SK-N-SH treated with all-trans-retinoic acid at 6 μM for 48 hours (cell line): ENCODE data around the gene RHOG.

Experiments used
- ATAC-seq: fragments of 200-7000 bp; cut with Tn5 transposase; 3 replicates; pipeline ENCODE4 v1.9.1; 2020; ENCODE audit warnings: mild to moderate bottlenecking, moderate library complexity
- BACH2 ChIP-seq: fragments of 250-450 bp; sonication (Bioruptor Pico); IDR thresholded peaks from 2 replicates; pipeline ENCODE4 v1.9.0; 2021; ENCODE audit warnings: mild to moderate bottlenecking, borderline replicate concordance
- CSDC2 ChIP-seq: fragments of 250-450 bp; sonication (Bioruptor Pico); IDR thresholded peaks from 2 replicates; pipeline ENCODE4 v1.5.0; 2020; ENCODE audit warnings: mild to moderate bottlenecking, moderate library complexity
- ESRRG ChIP-seq: fragments of 250-450 bp; sonication (Bioruptor Pico); IDR thresholded peaks from 2 replicates; pipeline ENCODE4 v1.6.1; 2021; ENCODE audit warnings: mild to moderate bottlenecking
- PPARA ChIP-seq: fragments of 250-450 bp; sonication (Bioruptor Pico); IDR thresholded peaks from 2 replicates; pipeline ENCODE4 v1.5.0; 2020; ENCODE audit warnings: mild to moderate bottlenecking, borderline replicate concordance
- RARB ChIP-seq: fragments of 250-450 bp; sonication (Bioruptor Pico); IDR thresholded peaks from 2 replicates; pipeline ENCODE4 v1.8.0; 2021; ENCODE audit warnings: mild to moderate bottlenecking, moderate library complexity
- SNAI2 ChIP-seq: fragments of 250-450 bp; sonication (Bioruptor Pico); IDR thresholded peaks from 2 replicates; pipeline ENCODE4 v1.5.0; 2020; ENCODE audit warnings: mild to moderate bottlenecking, moderate library complexity
- ZC3H10 ChIP-seq: fragments of 250-450 bp; sonication (Bioruptor Pico); IDR thresholded peaks from 2 replicates; pipeline ENCODE4 v1.5.1; 2021; ENCODE audit warnings: mild to moderate bottlenecking, moderate library complexity
- ZFP3 ChIP-seq: fragments of 250-450 bp; sonication (Bioruptor Pico); IDR thresholded peaks from 2 replicates; pipeline ENCODE4 v1.5.0; 2020; ENCODE audit warnings: mild to moderate bottlenecking, moderate library complexity
- ZFP30 ChIP-seq: fragments of 450-650 bp; formaldehyde crosslinking; IDR thresholded peaks from 2 replicates; pipeline ENCODE4 v1.5.0; 2022; ENCODE audit warnings: mild to moderate bottlenecking, moderate library complexity
- ZNF565 ChIP-seq: fragments of 450-650 bp; formaldehyde crosslinking; conservative IDR thresholded peaks from 2 replicates; pipeline ENCODE4 v1.5.0; 2020; ENCODE audit warnings: low read depth, mild to moderate bottlenecking, moderate library complexity
- ZNF70 ChIP-seq: fragments of 450-650 bp; formaldehyde crosslinking; IDR thresholded peaks from 2 replicates; pipeline ENCODE4 v1.5.0; 2020; ENCODE audit warnings: mild to moderate bottlenecking, moderate library complexity
- ZNF8 ChIP-seq: fragments of 450-650 bp; formaldehyde crosslinking; IDR thresholded peaks from 2 replicates; pipeline ENCODE4 v1.5.0; 2020; ENCODE audit warnings: mild to moderate bottlenecking, moderate library complexity
- TF ChIP-seq, protein P1 (sequence below): fragments of 250-450 bp; sonication (Bioruptor Pico); IDR thresholded peaks from 2 replicates; pipeline ENCODE4 v1.5.1; 2021; ENCODE audit warnings: mild to moderate bottlenecking, moderate library complexity
- TF ChIP-seq, protein P2 (sequence below): fragments of 250-450 bp; sonication (Bioruptor Pico); IDR thresholded peaks from 2 replicates; pipeline ENCODE4 v1.8.0; 2021; ENCODE audit warnings: low read depth, mild to moderate bottlenecking, moderate library complexity, borderline replicate concordance
- TF ChIP-seq, protein P3 (sequence below): fragments of 250-450 bp; sonication (Bioruptor Pico); IDR thresholded peaks from 2 replicates; pipeline ENCODE4 v1.8.0; 2020; ENCODE audit warnings: mild to moderate bottlenecking, moderate library complexity, borderline replicate concordance
- TF ChIP-seq, protein P4 (sequence below): fragments of 250-450 bp; sonication (Bioruptor Pico); IDR thresholded peaks from 2 replicates; pipeline ENCODE4 v1.5.0; 2020; ENCODE audit warnings: mild to moderate bottlenecking, moderate library complexity

The RHOG gene

DNA sequence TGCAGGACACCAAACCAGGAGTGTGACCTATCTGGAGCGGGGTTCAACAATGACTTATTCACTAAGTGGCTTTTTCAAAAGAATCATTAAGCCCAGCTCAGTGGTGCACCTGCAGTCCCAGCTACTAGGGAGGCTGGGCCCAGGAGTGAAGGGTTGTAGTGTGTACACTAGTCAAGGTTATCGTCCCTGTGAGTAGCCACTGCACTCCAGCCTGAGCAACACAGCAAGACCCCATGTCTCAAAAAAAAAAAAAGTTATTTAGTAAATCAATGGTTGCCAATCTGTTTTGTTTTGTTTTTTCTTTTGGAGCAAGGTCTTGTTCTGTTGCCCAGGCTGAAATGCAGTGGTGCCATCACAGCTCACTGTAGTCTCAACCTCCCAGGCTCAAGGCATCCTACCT, 7.9 kb downstream of the RHOG start (continued):
- no peak for TF ChIP-seq RARB
- TF ChIP-seq CSDC2 (CRISPR knock-in tag): no peak
- no peak for TF ChIP-seq ZFP3 (CRISPR knock-in tag)
- TF ChIP-seq PPARA (CRISPR knock-in tag): no peak
- TF ChIP-seq, protein P1, sequence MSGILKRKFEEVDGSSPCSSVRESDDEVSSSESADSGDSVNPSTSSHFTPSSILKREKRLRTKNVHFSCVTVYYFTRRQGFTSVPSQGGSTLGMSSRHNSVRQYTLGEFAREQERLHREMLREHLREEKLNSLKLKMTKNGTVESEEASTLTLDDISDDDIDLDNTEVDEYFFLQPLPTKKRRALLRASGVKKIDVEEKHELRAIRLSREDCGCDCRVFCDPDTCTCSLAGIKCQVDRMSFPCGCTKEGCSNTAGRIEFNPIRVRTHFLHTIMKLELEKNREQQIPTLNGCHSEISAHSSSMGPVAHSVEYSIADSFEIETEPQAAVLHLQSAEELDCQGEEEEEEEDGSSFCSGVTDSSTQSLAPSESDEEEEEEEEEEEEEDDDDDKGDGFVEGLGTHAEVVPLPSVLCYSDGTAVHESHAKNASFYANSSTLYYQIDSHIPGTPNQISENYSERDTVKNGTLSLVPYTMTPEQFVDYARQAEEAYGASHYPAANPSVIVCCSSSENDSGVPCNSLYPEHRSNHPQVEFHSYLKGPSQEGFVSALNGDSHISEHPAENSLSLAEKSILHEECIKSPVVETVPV (CRISPR knock-in tag): no peak
- no peak for TF ChIP-seq ZNF8 (CRISPR knock-in tag)

DNA sequence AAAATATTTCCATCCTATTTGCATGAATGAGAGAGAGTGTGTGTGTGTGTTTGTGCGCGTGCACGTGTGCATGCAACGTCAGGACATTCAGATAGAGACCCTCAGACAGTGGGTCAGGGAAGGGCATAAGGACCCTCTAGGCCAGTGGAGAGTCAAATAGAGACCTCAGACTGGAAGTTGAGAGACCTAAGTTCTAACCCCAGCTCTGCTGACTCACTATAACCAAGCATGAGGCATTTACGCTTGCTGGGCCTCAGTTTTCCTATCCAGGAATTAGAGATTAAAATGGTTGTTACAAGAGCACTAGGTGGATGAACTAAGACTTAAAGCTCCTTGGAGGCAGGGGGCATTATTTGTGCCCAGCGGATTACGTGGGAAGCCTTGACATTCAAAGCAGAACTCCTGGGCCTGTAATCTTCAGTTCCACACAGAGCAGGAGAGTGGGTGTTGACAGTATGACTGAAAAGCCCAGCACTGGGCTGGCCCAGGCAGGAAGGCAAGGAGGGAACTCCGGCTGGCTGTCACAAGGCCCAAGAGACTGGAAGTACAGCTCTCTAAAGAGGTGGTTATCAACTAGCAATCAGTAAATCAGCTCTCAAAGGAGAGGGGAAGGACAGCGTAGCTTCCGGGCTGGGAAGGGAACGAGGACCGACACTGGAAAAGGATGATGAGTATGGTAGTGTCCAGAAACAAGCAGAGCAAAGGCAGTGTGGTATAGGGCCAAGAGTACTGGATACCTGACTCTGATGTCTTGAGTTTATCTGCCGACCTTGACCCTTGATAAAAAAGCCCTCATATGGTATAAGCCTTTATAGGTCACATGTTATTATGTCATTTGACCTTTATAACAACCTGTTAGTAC, 9.2 kb downstream of the RHOG start:
- ATAC-seq: no peak
- TF ChIP-seq ZC3H10 (CRISPR knock-in tag): no peak
- TF ChIP-seq, all 23 proteins: peak for 0

DNA sequence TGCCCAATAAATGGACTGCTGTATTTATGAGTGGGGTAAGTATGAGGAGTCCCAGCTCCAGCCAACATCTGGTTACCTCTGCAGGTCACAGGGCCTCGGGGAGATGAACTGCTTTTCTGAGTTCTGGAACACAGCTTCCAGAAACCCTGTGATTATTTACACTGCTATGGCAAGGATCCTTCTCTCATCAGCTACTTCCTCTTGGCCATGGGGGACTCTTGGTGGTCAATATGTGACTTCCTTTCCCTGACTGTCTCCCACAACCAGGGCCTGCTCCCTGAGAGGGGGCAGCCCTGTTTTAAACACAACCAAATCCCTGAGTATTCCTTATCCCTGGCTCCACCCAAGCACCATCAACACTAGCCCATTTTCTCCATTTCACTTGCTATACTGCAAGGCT, 10.0 kb downstream of the RHOG start:
- no peak for ATAC-seq
- TF ChIP-seq CSDC2 (CRISPR knock-in tag): no peak
- TF ChIP-seq, protein P2, sequence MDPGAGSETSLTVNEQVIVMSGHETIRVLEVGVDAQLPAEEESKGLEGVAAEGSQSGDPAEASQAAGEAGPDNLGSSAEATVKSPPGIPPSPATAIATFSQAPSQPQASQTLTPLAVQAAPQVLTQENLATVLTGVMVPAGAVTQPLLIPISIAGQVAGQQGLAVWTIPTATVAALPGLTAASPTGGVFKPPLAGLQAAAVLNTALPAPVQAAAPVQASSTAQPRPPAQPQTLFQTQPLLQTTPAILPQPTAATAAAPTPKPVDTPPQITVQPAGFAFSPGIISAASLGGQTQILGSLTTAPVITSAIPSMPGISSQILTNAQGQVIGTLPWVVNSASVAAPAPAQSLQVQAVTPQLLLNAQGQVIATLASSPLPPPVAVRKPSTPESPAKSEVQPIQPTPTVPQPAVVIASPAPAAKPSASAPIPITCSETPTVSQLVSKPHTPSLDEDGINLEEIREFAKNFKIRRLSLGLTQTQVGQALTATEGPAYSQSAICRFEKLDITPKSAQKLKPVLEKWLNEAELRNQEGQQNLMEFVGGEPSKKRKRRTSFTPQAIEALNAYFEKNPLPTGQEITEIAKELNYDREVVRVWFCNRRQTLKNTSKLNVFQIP (CRISPR knock-in tag): no peak
- no peak for TF ChIP-seq PPARA (CRISPR knock-in tag)
- TF ChIP-seq BACH2 (CRISPR knock-in tag): no peak
- no peak for TF ChIP-seq ZFP30 (CRISPR knock-in tag)
- no peak for TF ChIP-seq ZNF70 (CRISPR knock-in tag)
- TF ChIP-seq, protein P3, sequence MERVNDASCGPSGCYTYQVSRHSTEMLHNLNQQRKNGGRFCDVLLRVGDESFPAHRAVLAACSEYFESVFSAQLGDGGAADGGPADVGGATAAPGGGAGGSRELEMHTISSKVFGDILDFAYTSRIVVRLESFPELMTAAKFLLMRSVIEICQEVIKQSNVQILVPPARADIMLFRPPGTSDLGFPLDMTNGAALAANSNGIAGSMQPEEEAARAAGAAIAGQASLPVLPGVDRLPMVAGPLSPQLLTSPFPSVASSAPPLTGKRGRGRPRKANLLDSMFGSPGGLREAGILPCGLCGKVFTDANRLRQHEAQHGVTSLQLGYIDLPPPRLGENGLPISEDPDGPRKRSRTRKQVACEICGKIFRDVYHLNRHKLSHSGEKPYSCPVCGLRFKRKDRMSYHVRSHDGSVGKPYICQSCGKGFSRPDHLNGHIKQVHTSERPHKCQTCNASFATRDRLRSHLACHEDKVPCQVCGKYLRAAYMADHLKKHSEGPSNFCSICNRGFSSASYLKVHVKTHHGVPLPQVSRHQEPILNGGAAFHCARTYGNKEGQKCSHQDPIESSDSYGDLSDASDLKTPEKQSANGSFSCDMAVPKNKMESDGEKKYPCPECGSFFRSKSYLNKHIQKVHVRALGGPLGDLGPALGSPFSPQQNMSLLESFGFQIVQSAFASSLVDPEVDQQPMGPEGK (CRISPR knock-in tag): no peak
- TF ChIP-seq, protein P1 (CRISPR knock-in tag): no peak
- TF ChIP-seq SNAI2 (CRISPR knock-in tag): no peak

DNA sequence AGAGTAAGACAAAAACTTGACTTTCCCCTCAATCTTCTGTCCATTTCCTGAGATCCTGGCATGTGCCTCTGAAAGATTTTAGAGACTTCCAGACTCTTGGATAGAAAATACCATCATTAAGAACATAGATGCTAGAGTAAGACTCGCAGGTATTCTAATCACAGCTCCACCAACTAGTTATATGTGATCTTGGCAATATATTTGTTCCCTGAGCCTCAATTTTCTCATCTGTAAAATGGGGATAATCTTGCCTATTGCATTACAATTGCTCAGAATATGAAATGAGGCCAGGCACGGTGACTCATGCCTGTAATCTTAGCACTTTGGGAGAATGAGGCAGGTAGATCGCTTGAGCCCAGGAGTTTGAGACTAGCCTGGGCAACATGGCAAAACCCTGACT, 10.7 kb downstream of the RHOG start:
- ATAC-seq: no peak
- TF ChIP-seq ZFP30 (CRISPR knock-in tag) (no peak), ESRRG (CRISPR knock-in tag) (no peak), ZNF565 (CRISPR knock-in tag) (no peak)
- TF ChIP-seq, protein P4, sequence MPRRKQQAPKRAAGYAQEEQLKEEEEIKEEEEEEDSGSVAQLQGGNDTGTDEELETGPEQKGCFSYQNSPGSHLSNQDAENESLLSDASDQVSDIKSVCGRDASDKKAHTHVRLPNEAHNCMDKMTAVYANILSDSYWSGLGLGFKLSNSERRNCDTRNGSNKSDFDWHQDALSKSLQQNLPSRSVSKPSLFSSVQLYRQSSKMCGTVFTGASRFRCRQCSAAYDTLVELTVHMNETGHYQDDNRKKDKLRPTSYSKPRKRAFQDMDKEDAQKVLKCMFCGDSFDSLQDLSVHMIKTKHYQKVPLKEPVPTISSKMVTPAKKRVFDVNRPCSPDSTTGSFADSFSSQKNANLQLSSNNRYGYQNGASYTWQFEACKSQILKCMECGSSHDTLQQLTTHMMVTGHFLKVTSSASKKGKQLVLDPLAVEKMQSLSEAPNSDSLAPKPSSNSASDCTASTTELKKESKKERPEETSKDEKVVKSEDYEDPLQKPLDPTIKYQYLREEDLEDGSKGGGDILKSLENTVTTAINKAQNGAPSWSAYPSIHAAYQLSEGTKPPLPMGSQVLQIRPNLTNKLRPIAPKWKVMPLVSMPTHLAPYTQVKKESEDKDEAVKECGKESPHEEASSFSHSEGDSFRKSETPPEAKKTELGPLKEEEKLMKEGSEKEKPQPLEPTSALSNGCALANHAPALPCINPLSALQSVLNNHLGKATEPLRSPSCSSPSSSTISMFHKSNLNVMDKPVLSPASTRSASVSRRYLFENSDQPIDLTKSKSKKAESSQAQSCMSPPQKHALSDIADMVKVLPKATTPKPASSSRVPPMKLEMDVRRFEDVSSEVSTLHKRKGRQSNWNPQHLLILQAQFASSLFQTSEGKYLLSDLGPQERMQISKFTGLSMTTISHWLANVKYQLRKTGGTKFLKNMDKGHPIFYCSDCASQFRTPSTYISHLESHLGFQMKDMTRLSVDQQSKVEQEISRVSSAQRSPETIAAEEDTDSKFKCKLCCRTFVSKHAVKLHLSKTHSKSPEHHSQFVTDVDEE (CRISPR knock-in tag): no peak
- TF ChIP-seq, protein P3 (CRISPR knock-in tag): no peak
